Kidney (tissue), 14 donors: ENCODE results near the gene MYO15B. TPM values are rescaled to one million over a fixed set of nuclear protein-coding genes. Genes with fewer than 3 reads are reported as not detected.

ENCODE experiments used
- DNase-seq, 5 donors: peaks; one replicate each; pipeline ENCODE4 v3.0.0-alpha.2; 2013 to 2020
- FAIRE-seq: peaks from 2 replicates; lab custom pipeline; 2012; peaks lifted over from hg19 to GRCh38; lab: Jason Lieb, UNC
- H3K27ac ChIP-seq, 2 donors: one replicate each; pipeline ENCODE4 v1.7.0; 2013; ENCODE audit warnings: low read depth in 2 of 2, low read length in 2 of 2, inconsistent platforms in 1 of 2
- H3K27me3 ChIP-seq: one replicate; pipeline ENCODE4 v1.7.1; 2013; ENCODE audit warnings: low read length, inconsistent platforms; ENCODE audit not compliant: control insufficient read depth, insufficient read depth
- H3K36me3 ChIP-seq, 3 donors: one replicate each; pipeline versions ENCODE4 v1.7.0 to v1.7.1; 2013; ENCODE audit warnings: low read length in 3 of 3, control low read depth in 1 of 3, inconsistent platforms in 1 of 3; ENCODE audit not compliant: insufficient read depth in 3 of 3, control insufficient read depth in 2 of 3
- H3K4me1 ChIP-seq, 3 donors: one replicate each; pipeline versions ENCODE4 v1.7.0 to v1.7.1; 2013; ENCODE audit warnings: low read length in 3 of 3, inconsistent platforms in 1 of 3, low read depth in 1 of 3; ENCODE audit not compliant: control insufficient read depth in 2 of 3, insufficient read depth in 2 of 3
- H3K4me3 ChIP-seq, 3 donors: one replicate each; pipeline versions ENCODE4 v1.7.0 to v1.8.1; 2013; ENCODE audit warnings: low read length in 3 of 3, control low read depth in 1 of 3, inconsistent platforms in 1 of 3
- H3K9ac ChIP-seq, 3 donors: one replicate each; pipeline versions ENCODE4 v1.7.0 to v1.7.1; 2013; ENCODE audit warnings: low read length in 3 of 3, control low read depth in 1 of 3, inconsistent platforms in 1 of 3
- H3K9me3 ChIP-seq, 3 donors: one replicate each; pipeline versions ENCODE4 v1.7.0 to v1.7.1; 2013; ENCODE audit warnings: low read length in 3 of 3, control low read depth in 1 of 3, inconsistent platforms in 1 of 3; ENCODE audit not compliant: control insufficient read depth in 2 of 3, insufficient read depth in 1 of 3
- CTCF ChIP-seq: IDR thresholded peaks from 3 replicates; pipeline ENCODE4 v1.5.1; 2012; ENCODE audit warnings: mild to moderate bottlenecking, moderate library complexity, borderline replicate concordance; ENCODE audit not compliant: insufficient read depth; ENCODE audit errors: extremely low read depth
- intact Hi-C: fragments of 100-400 bp; cut with DNase I; formaldehyde crosslinking; loops from one replicate; pipeline ENCODE4 v1.11.1; 2022
- polyA plus RNA-seq: library from polyadenylated mRNA; stranded (reverse); fragments of 350-450 nt; fragmentation: Illumina TruSeq; extraction: RNeasy Lipid Tissue Mini Kit (QIAGEN cat#74804); gene quantifications from one replicate; pipeline ENCODE4 v1.2.3, GENCODE V29; 2014; ENCODE audit warnings: low read depth, low replicate concordance; ENCODE audit not compliant: insufficient read depth
- total RNA-seq: library from RNA; stranded (reverse); fragmentation: NEBNext Ultra II Directional; extraction: Animal tissue kit (Norgen Biotek cat#: 25700); gene quantifications from one replicate; pipeline ENCODE4 v1.2.1, GENCODE V29; 2021
- donor health status: control.
- donor health status: control.
- donor health status: control.
- donor health status: control.
- donor health status: control.
- donor health status: DM: yes; HTN: yes; CAD: no.
- donor health status: Normal renal cell carcinoma (clear cell type).

MYO15B gene
- total and polyA plus RNA-seq, 2 donors from 2014 or later: 139 to 286 TPM

DNA sequence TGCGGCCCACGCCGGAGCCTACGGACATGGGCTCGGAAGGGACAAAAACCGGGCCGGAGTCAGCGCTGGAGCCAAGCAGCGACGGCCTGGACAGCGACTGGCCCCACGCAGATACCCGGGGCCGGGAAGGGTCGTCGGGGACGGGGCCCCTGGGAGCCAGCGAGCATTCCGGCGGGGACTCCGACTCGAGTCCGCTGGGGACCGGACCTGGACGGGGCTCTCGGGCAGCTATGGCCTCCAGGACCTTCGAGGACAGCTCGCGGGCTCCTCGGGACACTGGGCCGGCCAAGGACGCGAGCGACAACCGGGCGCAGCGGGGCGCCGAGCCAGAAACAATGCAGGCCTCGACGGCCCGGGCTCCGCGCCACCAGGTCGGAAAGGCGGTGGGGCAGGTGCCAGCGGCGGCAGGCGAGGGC is 1.0 kb downstream of the MYO15B start:
- peak in 2 of 5 donors; percentile 77 to 84 for DNase-seq
- Histone ChIP-seq H3K9me3 (no peaks in the 10 kb centered on the region), H3K4me1 (peaks cover 0 to 9% (median 3%) of the 10 kb centered on the region in 3 donors), H3K27me3 (no peaks in the 10 kb centered on the region), H3K9ac (peak overlapping the region in 2 of 3 donors; percentile 22 to 71), H3K4me3 (peak overlapping the region; percentile 6 to 60 (median 24)), H3K27ac (peak overlapping the region; percentile 82 to 94), H3K36me3 (peaks cover 0 to 8% (median 0%) of the 10 kb centered on the region in 3 donors)
- no peak for FAIRE-seq
- intact Hi-C loops: no loop called here
- TF ChIP-seq CTCF: no peak

DNA sequence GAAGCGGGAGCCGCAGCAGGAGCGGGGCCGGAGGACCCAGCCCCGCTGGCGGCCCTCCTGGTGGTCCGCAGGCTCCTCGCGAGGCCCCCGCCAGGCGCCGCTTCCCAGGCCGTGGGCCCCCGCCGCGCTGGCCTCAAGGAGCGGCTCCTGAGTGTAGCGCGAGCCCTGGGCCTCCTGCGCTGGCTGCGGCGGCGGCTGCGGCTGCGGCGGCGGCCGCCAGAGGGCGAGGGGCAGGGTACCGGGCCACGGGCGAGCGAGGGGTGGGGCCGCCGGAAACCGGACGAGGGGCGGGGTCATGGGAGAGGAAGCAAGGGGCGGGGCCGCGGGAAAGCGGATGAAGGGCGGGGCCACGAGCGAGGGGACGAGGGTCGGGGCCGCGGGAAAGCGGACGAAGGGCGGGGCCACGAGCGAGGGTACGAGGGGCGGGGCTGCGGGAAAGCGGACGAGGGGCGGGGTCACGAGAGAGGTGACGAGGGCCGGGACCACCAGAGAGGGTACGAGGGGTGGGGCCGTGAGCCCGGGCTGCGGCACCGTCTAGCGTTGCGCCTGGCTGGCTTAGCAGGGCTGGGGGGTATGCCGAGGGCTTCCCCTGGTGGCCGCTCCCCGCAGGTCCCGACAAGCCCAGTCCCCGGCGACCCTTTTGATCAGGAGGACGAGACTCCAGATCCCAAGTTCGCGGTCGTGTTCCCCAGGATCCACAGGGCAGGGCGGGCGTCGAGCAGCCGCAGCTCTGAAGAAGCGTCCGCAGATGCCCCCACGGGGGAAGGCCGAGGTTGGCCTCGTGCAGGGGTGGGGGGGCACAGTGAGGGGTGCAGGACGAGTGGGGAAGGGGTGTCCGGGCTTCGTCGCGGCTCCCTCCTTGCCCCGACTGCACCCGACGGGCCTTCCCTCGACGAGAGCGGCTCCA is 1.7 kb downstream of the MYO15B start:
- Histone ChIP-seq H3K9me3 (no peaks in the 10 kb centered on the region), H3K27me3 (no peaks in the 10 kb centered on the region), H3K27ac (peak overlapping the region; percentile 82 to 94), H3K4me1 (peaks cover 0 to 9% (median 3%) of the 10 kb centered on the region in 3 donors), H3K36me3 (peaks cover 0 to 8% (median 0%) of the 10 kb centered on the region in 3 donors), H3K4me3 (peak overlapping the region; percentile 20 to 60 (median 50)), H3K9ac (peak overlapping the region in 1 of 3 donors; percentile 71)
- FAIRE-seq (no peak), DNase-seq (peak; percentile 96 to 98 (median 97))
- intact Hi-C loops: no loop called here
- TF ChIP-seq CTCF: peak; percentile 88

DNA sequence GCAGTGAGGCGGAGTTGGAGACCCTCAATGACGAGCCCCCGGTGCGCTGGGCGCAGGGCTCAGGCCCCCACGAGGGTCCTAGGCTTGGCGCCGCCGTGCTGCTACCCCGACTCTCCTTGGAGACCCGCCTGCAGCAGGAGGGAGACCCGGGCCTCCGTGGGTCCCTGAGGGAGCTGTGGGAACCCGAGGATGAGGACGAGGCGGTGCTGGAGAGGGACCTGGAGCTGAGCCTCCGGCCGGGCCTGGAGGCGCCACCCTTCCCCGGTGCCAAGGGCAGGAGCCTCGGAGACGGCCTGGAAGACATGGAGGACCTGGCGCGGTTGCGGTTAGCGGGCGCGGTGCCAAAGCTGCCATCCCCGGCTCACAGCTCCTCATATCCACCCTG is 2.3 kb downstream of the MYO15B start:
- no peak overlapping the region for H3K9ac ChIP-seq
- peaks cover 0 to 8% (median 0%) of the 10 kb centered on the region in 3 donors for H3K36me3 ChIP-seq
- peak overlapping the region in 1 of 3 donors; percentile 56 for H3K4me3 ChIP-seq
- H3K27me3 ChIP-seq: no peaks in the 10 kb centered on the region
- TF ChIP-seq CTCF: no peak
- no peak overlapping the region for H3K27ac ChIP-seq
- H3K4me1 ChIP-seq: peaks cover 0 to 9% (median 3%) of the 10 kb centered on the region in 3 donors
- DNase-seq: peak in 2 of 5 donors; percentile 28 to 85
- intact Hi-C loops: no loop called here
- no peak for FAIRE-seq
- no peaks in the 10 kb centered on the region for H3K9me3 ChIP-seq
